CD14-positive monocyte (primary cell): ENCODE data around the gene KIAA0586. TPM values are rescaled to one million over a fixed set of nuclear protein-coding genes. Genes with fewer than 3 reads are reported as not detected.

Source experiments
- DNase-seq, 3 donors: peaks; one replicate each; pipeline ENCODE4 v3.0.0-alpha.2; 2011 to 2022
- H2AFZ ChIP-seq: 2 replicates; pipeline ENCODE4 v1.6.0; 2012; ENCODE audit warnings: mild to moderate bottlenecking, low read depth, low read length, inconsistent platforms; ENCODE audit not compliant: insufficient read depth, poor library complexity, severe bottlenecking
- H3K27ac ChIP-seq, 2 donors: 1 replicate in 1 of 2; 2 replicates in 1 of 2; pipeline ENCODE4 v1.5.1; 2012 to 2013; ENCODE audit warnings: low read length in 2 of 2, control low read depth in 1 of 2, inconsistent platforms in 1 of 2, low read depth in 1 of 2, mild to moderate bottlenecking in 1 of 2
- H3K27me3 ChIP-seq, 2 donors: one replicate each; pipeline versions ENCODE4 v1.6.0 to v1.6.1; 2011 to 2013; ENCODE audit warnings: low read length in 2 of 2; ENCODE audit not compliant: control insufficient read depth in 2 of 2, insufficient read depth in 2 of 2
- H3K36me3 ChIP-seq, 2 donors: replicated peaks in 1 of 2; 1 replicate in 1 of 2; 2 replicates in 1 of 2; pipeline versions ENCODE4 v1.5.1 to v1.6.1; 2012 to 2013; ENCODE audit warnings: low read length in 2 of 2, control low read depth in 1 of 2, inconsistent platforms in 1 of 2, mild to moderate bottlenecking in 1 of 2; ENCODE audit not compliant: insufficient read depth in 2 of 2, control insufficient read depth in 1 of 2
- H3K4me1 ChIP-seq, 2 donors: 1 replicate in 1 of 2; 2 replicates in 1 of 2; pipeline versions ENCODE4 v1.5.1 to v1.6.1; 2012 to 2013; ENCODE audit warnings: low read length in 2 of 2, control low read depth in 1 of 2, inconsistent platforms in 1 of 2, mild to moderate bottlenecking in 1 of 2, moderate library complexity in 1 of 2; ENCODE audit not compliant: insufficient read depth in 2 of 2, control insufficient read depth in 1 of 2
- H3K4me2 ChIP-seq: replicated peaks from 2 replicates; pipeline ENCODE3; 2012; ENCODE audit warnings: low read length, moderate library complexity, mild to moderate bottlenecking; ENCODE audit not compliant: poor library complexity, severe bottlenecking; ENCODE audit errors: extremely low read depth
- H3K4me3 ChIP-seq, 3 experiments: fragments of 200-600 bp in 1 of 3; sonication (generic) in 1 of 3; replicated peaks in 1 of 3; 1 replicate in 2 of 3; 2 replicates in 1 of 3; pipeline ENCODE4 v1.5.1; 2011 to 2013; ENCODE audit warnings: low read length in 3 of 3, mild to moderate bottlenecking in 3 of 3, control low read depth in 2 of 3, low read depth in 2 of 3, inconsistent platforms in 1 of 3, moderate library complexity in 1 of 3
- H3K79me2 ChIP-seq: 2 replicates; pipeline ENCODE4 v1.6.0; 2012; ENCODE audit warnings: mild to moderate bottlenecking, control low read depth, inconsistent platforms, low read length, moderate library complexity; ENCODE audit not compliant: insufficient read depth
- H3K9ac ChIP-seq: 2 replicates; pipeline ENCODE4 v1.6.0; 2017; ENCODE audit warnings: low read length, mild to moderate bottlenecking; ENCODE audit not compliant: insufficient read depth, poor library complexity, severe bottlenecking
- H3K9me3 ChIP-seq, 2 donors: replicated peaks in 1 of 2; 1 replicate in 1 of 2; 2 replicates in 1 of 2; pipeline versions ENCODE4 v1.5.1 to v1.6.1; 2012 to 2013; ENCODE audit warnings: low read length in 2 of 2, control low read depth in 1 of 2; ENCODE audit not compliant: control insufficient read depth in 1 of 2, insufficient read depth in 1 of 2
- H4K20me1 ChIP-seq: 2 replicates; pipeline ENCODE4 v1.6.0; 2012; ENCODE audit warnings: mild to moderate bottlenecking, low read length, control low read depth, moderate library complexity; ENCODE audit not compliant: insufficient read depth
- H3K27ac Mint-ChIP-seq, 7 donors: one replicate each; pipeline ENCODE4 v1.8.0; 2020; ENCODE audit warnings: mild to moderate bottlenecking in 7 of 7, mixed read lengths in 7 of 7, moderate library complexity in 6 of 7, inconsistent platforms in 2 of 7
- H3K27me3 Mint-ChIP-seq, 3 donors: one replicate each; pipeline ENCODE4 v1.8.0; 2021 to 2022; ENCODE audit warnings: low read depth in 3 of 3, mild to moderate bottlenecking in 3 of 3, mixed read lengths in 3 of 3, moderate library complexity in 3 of 3, inconsistent platforms in 1 of 3
- H3K36me3 Mint-ChIP-seq, 2 donors: one replicate each; pipeline ENCODE4 v1.8.0; 2020; ENCODE audit warnings: mixed read lengths in 2 of 2, inconsistent platforms in 1 of 2, mild to moderate bottlenecking in 1 of 2
- H3K4me1 Mint-ChIP-seq: one replicate; pipeline ENCODE4 v1.8.0; 2020; ENCODE audit warnings: mild to moderate bottlenecking, mixed read lengths
- H3K4me3 Mint-ChIP-seq, 2 donors: one replicate each; pipeline ENCODE4 v1.8.0; 2020; ENCODE audit warnings: mild to moderate bottlenecking in 2 of 2, mixed read lengths in 2 of 2, moderate library complexity in 1 of 2
- H3K9me3 Mint-ChIP-seq, 7 donors: one replicate each; pipeline ENCODE4 v1.8.0; 2020 to 2022; ENCODE audit warnings: mixed read lengths in 7 of 7, mild to moderate bottlenecking in 6 of 7, moderate library complexity in 6 of 7, inconsistent platforms in 2 of 7
- WGBS: methylation state at CpG from one replicate; pipeline ENCODE4 v1.1.5; 2013; ENCODE audit warnings: missing lambda C conversion rate; ENCODE audit not compliant: insufficient coverage; 5-methylcytosine and 5-hydroxymethylcytosine counted together
- intact Hi-C, 2 donors: fragments of 100-400 bp; cut with micrococcal nuclease; formaldehyde crosslinking; loops; one replicate each; pipeline versions ENCODE4 v1.15.0 to v1.15.1; 2023
- polyA plus RNA-seq, 3 donors: library from polyadenylated mRNA; depleted of rRNA in 1 of 3; unstranded in 2 of 3; stranded (reverse) in 1 of 3; fragments of 300-500 nt in 2 of 3; fragments of >200 nt in 1 of 3; fragmentation: Illumina TruSeq in 2 of 3; gene quantifications; 1 replicate in 2 of 3; 2 replicates in 1 of 3; pipeline ENCODE4 v1.2.3, GENCODE V29; 2012 to 2021
- TF ChIP-seq, protein P1 (sequence below): fragments of 200-600 bp; IDR thresholded peaks from one replicate; pipeline ENCODE4 v1.8.0; 2022; ENCODE audit warnings: antibody characterized with exemption, mild to moderate bottlenecking

KIAA0586 gene
- polyA plus RNA-seq, 3 donors = 3.4 to 7.5 (median 4.4) TPM

DNA sequence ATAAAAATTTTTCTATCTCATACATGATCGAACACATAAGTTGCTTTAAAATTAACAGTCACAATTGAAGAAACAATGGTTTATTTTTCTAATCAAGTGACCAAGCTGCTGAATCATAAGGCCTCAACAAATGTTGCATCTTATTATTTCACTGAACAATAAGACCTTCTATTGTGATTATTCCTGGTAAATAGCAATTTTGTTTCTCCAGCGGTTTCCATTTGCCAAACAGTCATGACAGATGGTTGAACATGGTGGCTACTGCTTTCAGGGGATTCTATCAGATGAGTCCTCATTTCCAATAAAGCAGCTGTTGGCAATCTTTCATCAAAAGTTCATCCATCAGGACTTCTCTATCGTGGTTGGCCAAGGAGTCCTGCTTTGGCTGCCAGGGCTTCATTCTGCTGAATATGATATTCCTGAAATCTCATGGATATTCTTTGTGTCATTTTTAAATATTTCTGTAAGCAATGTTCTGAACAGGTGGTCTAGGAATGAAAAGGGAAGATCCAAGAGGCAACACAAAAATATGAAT is 18.8 kb upstream of the KIAA0586 start:
- Histone ChIP-seq H3K4me1 (no peaks in the 10 kb centered on the region), H3K9ac (no peak overlapping the region), H3K9me3 (no peaks in the 10 kb centered on the region), H4K20me1 (no peaks in the 10 kb centered on the region), H3K36me3 (peaks cover 34 to 49% of the 10 kb centered on the region in 2 donors), H3K79me2 (no peaks in the 10 kb centered on the region), H3K27me3 (no peaks in the 10 kb centered on the region), H3K4me2 (no peak overlapping the region), H3K4me3 (no peak overlapping the region), H3K27ac (no peak overlapping the region), H2AFZ (no peak overlapping the region)
- no CpG with 5 or more reads among the region's 3 CpGs for WGBS
- DNase-seq = no peak
- Mint-ChIP-seq H3K27me3 (no peaks in the 10 kb centered on the region), H3K27ac (no peak overlapping the region), H3K4me3 (no peak overlapping the region), H3K4me1 (no peaks in the 10 kb centered on the region), H3K9me3 (no peaks in the 10 kb centered on the region), H3K36me3 (peaks cover 31 to 49% of the 10 kb centered on the region in 2 donors)
- TF ChIP-seq, protein P1, sequence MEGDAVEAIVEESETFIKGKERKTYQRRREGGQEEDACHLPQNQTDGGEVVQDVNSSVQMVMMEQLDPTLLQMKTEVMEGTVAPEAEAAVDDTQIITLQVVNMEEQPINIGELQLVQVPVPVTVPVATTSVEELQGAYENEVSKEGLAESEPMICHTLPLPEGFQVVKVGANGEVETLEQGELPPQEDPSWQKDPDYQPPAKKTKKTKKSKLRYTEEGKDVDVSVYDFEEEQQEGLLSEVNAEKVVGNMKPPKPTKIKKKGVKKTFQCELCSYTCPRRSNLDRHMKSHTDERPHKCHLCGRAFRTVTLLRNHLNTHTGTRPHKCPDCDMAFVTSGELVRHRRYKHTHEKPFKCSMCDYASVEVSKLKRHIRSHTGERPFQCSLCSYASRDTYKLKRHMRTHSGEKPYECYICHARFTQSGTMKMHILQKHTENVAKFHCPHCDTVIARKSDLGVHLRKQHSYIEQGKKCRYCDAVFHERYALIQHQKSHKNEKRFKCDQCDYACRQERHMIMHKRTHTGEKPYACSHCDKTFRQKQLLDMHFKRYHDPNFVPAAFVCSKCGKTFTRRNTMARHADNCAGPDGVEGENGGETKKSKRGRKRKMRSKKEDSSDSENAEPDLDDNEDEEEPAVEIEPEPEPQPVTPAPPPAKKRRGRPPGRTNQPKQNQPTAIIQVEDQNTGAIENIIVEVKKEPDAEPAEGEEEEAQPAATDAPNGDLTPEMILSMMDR = no peak
- intact Hi-C loops = no loop called here

DNA sequence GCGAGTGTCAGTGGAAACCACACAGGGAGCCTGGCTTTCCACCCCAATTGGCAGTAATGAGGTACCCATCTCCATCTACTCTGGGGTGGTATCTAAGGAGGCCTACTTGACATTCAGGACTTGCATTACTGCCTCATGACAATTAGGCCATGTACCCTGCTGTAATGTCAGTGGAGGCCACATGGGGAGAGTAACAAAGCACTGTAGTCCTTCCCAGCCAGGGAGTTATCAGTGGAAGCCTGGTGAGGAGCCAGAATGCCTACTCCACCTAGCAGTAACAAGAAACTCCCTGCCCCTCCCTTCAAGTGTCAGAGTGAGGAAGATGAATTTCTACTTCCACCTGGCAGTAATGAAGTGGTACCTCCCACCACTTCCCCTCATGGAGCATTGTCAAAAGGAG is 12.7 kb upstream of the KIAA0586 start:
- peaks cover 47 to 65% of the 10 kb centered on the region in 2 donors for H3K36me3 Mint-ChIP-seq
- H3K36me3 ChIP-seq = peaks cover 36 to 72% of the 10 kb centered on the region in 2 donors
- peak overlapping the region in 1 of 7 donors; percentile 25 for H3K27ac Mint-ChIP-seq
- H3K4me1 ChIP-seq = no peaks in the 10 kb centered on the region
- no peak overlapping the region for H3K9ac ChIP-seq
- H2AFZ ChIP-seq = no peak overlapping the region
- no peak overlapping the region for H3K4me3 Mint-ChIP-seq
- no CpG with 5 or more reads among the region's 1 CpG for WGBS
- H4K20me1 ChIP-seq = no peaks in the 10 kb centered on the region
- peaks cover 0 to 6% (median 4%) of the 10 kb centered on the region in 7 donors for H3K9me3 Mint-ChIP-seq
- TF ChIP-seq, protein P1 = no peak
- intact Hi-C loops = no loop called here
- H3K27me3 ChIP-seq = no peaks in the 10 kb centered on the region
- H3K4me1 Mint-ChIP-seq = peaks cover 2% of the 10 kb centered on the region
- H3K27ac ChIP-seq = no peak overlapping the region
- no peaks in the 10 kb centered on the region for H3K27me3 Mint-ChIP-seq
- no peak overlapping the region for H3K4me3 ChIP-seq
- H3K9me3 ChIP-seq = no peaks in the 10 kb centered on the region
- no peak for DNase-seq
- H3K4me2 ChIP-seq = no peak overlapping the region
- peaks cover 6% of the 10 kb centered on the region for H3K79me2 ChIP-seq
